22Rv1 (cell line): Measurements from ENCODE around the gene KMT2D.

Experiments
- H3K27ac ChIP-seq: fragments of 450-650 bp; 2 replicates; pipeline ENCODE4 v1.5.1; 2017
- CTCF ChIP-seq: fragments of 450-650 bp; IDR thresholded peaks from 2 replicates; pipeline ENCODE4 v1.5.1; 2017; ENCODE audit warnings: mild to moderate bottlenecking
- ZFX ChIP-seq: fragments of 450-650 bp; IDR thresholded peaks from 2 replicates; pipeline ENCODE4 v1.6.1; 2017; ENCODE audit warnings: antibody characterized with exemption, borderline replicate concordance

Gene KMT2D

GRCh38 chr12:49092086-49092815 is 31.7 kb upstream of the KMT2D start:
- H3K27ac ChIP-seq = no peak overlapping the region
- TF ChIP-seq CTCF (peak; percentile 24), ZFX (no peak)

- H3K27ac ChIP-seq = no peak overlapping the region
- TF ChIP-seq CTCF = no peak
- TF ChIP-seq ZFX = no peak
Measured at GRCh38 chr12:49091836-49092085, 31.2 kb upstream of the KMT2D start.

GRCh38 chr12:49091056-49091835 is 30.7 kb upstream of the KMT2D start:
- TF ChIP-seq ZFX (no peak), CTCF (no peak)
- H3K27ac ChIP-seq = no peak overlapping the region

GRCh38 chr12:49089821-49090773 is 29.5 kb upstream of the KMT2D start:
- H3K27ac ChIP-seq = no peak overlapping the region
- peak; percentile 47 for TF ChIP-seq CTCF
- TF ChIP-seq ZFX = no peak

- no peak overlapping the region for H3K27ac ChIP-seq
Measured at GRCh38 chr12:49088932-49089330, 28.3 kb upstream of the KMT2D start.

More at GRCh38 chr12:49088932-49089330, 28.3 kb upstream of the KMT2D start:
- TF ChIP-seq CTCF = no peak
- no peak for TF ChIP-seq ZFX
